Esophagus muscularis mucosa (tissue), 4 donors: ENCODE data around the gene EPRS1.

ENCODE experiments used
- CTCF ChIP-seq, 3 experiments: fragments of 200-600 bp in 2 of 3; fragments of 450-650 bp in 1 of 3; sonication (generic) in 2 of 3; IDR thresholded peaks; one replicate each; pipeline ENCODE4 v1.5.1; 2017 to 2019; ENCODE audit warnings: antibody characterized with exemption in 3 of 3, mild to moderate bottlenecking in 2 of 3, moderate library complexity in 1 of 3
- EP300 ChIP-seq: sonication (generic); formaldehyde crosslinking; IDR thresholded peaks from one replicate; pipeline ENCODE4 v1.6.1; 2017; ENCODE audit warnings: antibody characterized with exemption
- POLR2A ChIP-seq: fragments of 450-650 bp; IDR thresholded peaks from one replicate; pipeline ENCODE4 v1.6.1; 2017; ENCODE audit warnings: antibody characterized with exemption, moderate library complexity, mild to moderate bottlenecking, low read depth
- POLR2AphosphoS5 ChIP-seq, 2 donors: sonication (generic); formaldehyde crosslinking; IDR thresholded peaks; one replicate each; pipeline ENCODE4 v1.6.1; 2017; ENCODE audit warnings: antibody characterized with exemption in 2 of 2

GRCh38 chr1:220084460-220084859, 38.2 kb upstream of the EPRS1 start:
- no peak for TF ChIP-seq EP300
- no peak for TF ChIP-seq CTCF (IDR thresholded peaks at IDR 0.05)
- no peak for TF ChIP-seq POLR2AphosphoS5 (IDR thresholded peaks at IDR 0.05)
- no peak for TF ChIP-seq POLR2A
